Dedifferentiated amniotic fluid mesenchymal stem cell (primary cell): ENCODE measurements around the gene VSTM1.
"Not testable (repeated sequence)": the region's sequence is repeated elsewhere in the genome, so short reads cannot be mapped to it uniquely, and the experiment has no call there.

Experiments
- DNase-seq: peaks from one replicate; pipeline ENCODE4 v3.0.0-alpha.2; 2016; ENCODE audit errors: extremely low spot score

VSTM1 gene

GRCh38 chr19:54063350-54064116 is at the start of gene VSTM1:
TSS of gene VSTM1 (minus strand) at chr19:54063897. CDS start at chr19:54063777, 120 bp downstream.
- DNase-seq: no peak

GRCh38 chr19:54109651-54110050 is 46.0 kb upstream of the VSTM1 start:
- DNase-seq: no peak

- DNase-seq: no peak
These were observed 44.8 kb upstream of the VSTM1 start for GRCh38 chr19:54108496-54108895.

- no peak for DNase-seq
These were observed 44.3 kb upstream of the VSTM1 start for GRCh38 chr19:54107876-54108490.

GRCh38 chr19:54106716-54107115 is 43.0 kb upstream of the VSTM1 start:
- DNase-seq: no peak

GRCh38 chr19:54105796-54106195 is 42.1 kb upstream of the VSTM1 start:
- no peak for DNase-seq

GRCh38 chr19:54104998-54105715 is 41.5 kb upstream of the VSTM1 start:
- no peak for DNase-seq

- peak; percentile 98 for DNase-seq
These were observed 38.9 kb upstream of the VSTM1 start, which contains the start of gene NDUFA3 for GRCh38 chr19:54102421-54103169. TSS of gene NDUFA3 (plus strand) at chr19:54102855. CDS start at chr19:54102879, 24 bp downstream.

- no peak for DNase-seq
These were observed 36.9 kb upstream of the VSTM1 start, which contains the start of gene OSCAR for GRCh38 chr19:54100561-54100960. TSS of gene OSCAR (minus strand) at chr19:54100803. CDS start at chr19:54100792, 11 bp downstream.

- DNase-seq: not testable (repeated sequence)
These were observed 36.2 kb upstream of the VSTM1 start for GRCh38 chr19:54099903-54100255.

- DNase-seq: no peak
These were observed 35.6 kb upstream of the VSTM1 start for GRCh38 chr19:54099190-54099902.

GRCh38 chr19:54096617-54097106 is 33.0 kb upstream of the VSTM1 start:
- peak; percentile 17 for DNase-seq

- DNase-seq: peak; percentile 22
These were observed 32.3 kb upstream of the VSTM1 start for GRCh38 chr19:54095859-54096616.

GRCh38 chr19:54095136-54095858 is 31.6 kb upstream of the VSTM1 start:
- no peak for DNase-seq

- no peak for DNase-seq
These were observed 30.8 kb upstream of the VSTM1 start for GRCh38 chr19:54094426-54095000.

GRCh38 chr19:54084410-54084809 is 20.7 kb upstream of the VSTM1 start:
- DNase-seq: no peak

GRCh38 chr19:54081032-54081431 is 17.3 kb upstream of the VSTM1 start, which contains the start of gene TARM1:
TSS of gene TARM1 (minus strand) at chr19:54081365. CDS start at chr19:54081340, 25 bp downstream.
- no peak for DNase-seq

- DNase-seq: no peak
These were observed 13.6 kb upstream of the VSTM1 start for GRCh38 chr19:54077334-54077733.

- no peak for DNase-seq
These were observed 11.2 kb upstream of the VSTM1 start for GRCh38 chr19:54074851-54075250.
